Limb (tissue), 2 donors: ENCODE data around the gene HUNK.
A peak's percentile ranks its signal among the peaks of the same experiment; 100 is the strongest.
"Not testable (repeated sequence)": the region's sequence is repeated elsewhere in the genome, so short reads cannot be mapped to it uniquely, and the experiment has no call there.

Experiments
- DNase-seq, 2 donors: peaks; one replicate each; pipeline ENCODE4 v3.0.0-alpha.2; 2016; ENCODE audit errors: extremely low spot score in 2 of 2

The HUNK gene

GRCh38 chr21:31872452-31873274 is at the start of gene HUNK:
Gene HUNK, plus strand, starts transcription at chr21:31873020. Its CDS starts 655 bp downstream, at chr21:31873675.
- DNase-seq, result peak; percentile 77 to 86

- no peak for DNase-seq
Observed at GRCh38 chr21:31829736-31830472, 42.9 kb upstream of the HUNK start.

- DNase-seq, result peak in 1 of 2 donors; percentile 16
Observed at GRCh38 chr21:31830701-31831100, 42.1 kb upstream of the HUNK start.

- no peak for DNase-seq
Observed at GRCh38 chr21:31837041-31837440, 35.8 kb upstream of the HUNK start.

GRCh38 chr21:31837618-31838390 is 35.0 kb upstream of the HUNK start:
- DNase-seq, result no peak

- DNase-seq, result no peak
Observed at GRCh38 chr21:31838586-31839355, 34.0 kb upstream of the HUNK start.

- DNase-seq, result no peak
Observed at GRCh38 chr21:31844206-31844605, 28.6 kb upstream of the HUNK start.

GRCh38 chr21:31845151-31845729 is 27.6 kb upstream of the HUNK start:
- DNase-seq, result no peak

- DNase-seq, result no peak
Observed at GRCh38 chr21:31846690-31847089, 26.1 kb upstream of the HUNK start.

- DNase-seq, result no peak
Observed at GRCh38 chr21:31847761-31848160, 25.1 kb upstream of the HUNK start.

GRCh38 chr21:31848326-31848985 is 24.4 kb upstream of the HUNK start:
- no peak for DNase-seq

- no peak for DNase-seq
Observed at GRCh38 chr21:31850886-31851285, 21.9 kb upstream of the HUNK start.

- no peak for DNase-seq
Observed at GRCh38 chr21:31855180-31855579, 17.6 kb upstream of the HUNK start.

GRCh38 chr21:31857096-31857495 is 15.7 kb upstream of the HUNK start:
- no peak for DNase-seq

GRCh38 chr21:31857631-31858030 is 15.2 kb upstream of the HUNK start:
- DNase-seq, result not testable (repeated sequence)

- DNase-seq, result no peak
Observed at GRCh38 chr21:31860851-31861250, 12.0 kb upstream of the HUNK start.

- no peak for DNase-seq
Observed at GRCh38 chr21:31862078-31862477, 10.7 kb upstream of the HUNK start.

GRCh38 chr21:31865429-31865970 is 7.3 kb upstream of the HUNK start:
- DNase-seq, result no peak

- peak; percentile 83 to 91 for DNase-seq
Observed at GRCh38 chr21:31866077-31866511, 6.7 kb upstream of the HUNK start.

- no peak for DNase-seq
Observed at GRCh38 chr21:31869750-31870149, 3.1 kb upstream of the HUNK start.
